Caco-2 (cell line): ENCODE data around the gene SLC38A5. TPM values are rescaled to one million over a fixed set of nuclear protein-coding genes. Genes with fewer than 3 reads are reported as not detected.

Experiments
- BruUV-seq: library from RNA; stranded (reverse); fragments of 400-500 nt; replicated peaks from 2 replicates; lab custom pipeline; 2021; lab: Mats Ljungman, UMichigan
- CTCF ChIA-PET: fragments of 300-600 bp; sonication (Branson Sonifier 250); formaldehyde crosslinking; loops from one replicate; lab custom pipeline; 2022; ENCODE audit warnings: antibody characterized with exemption; lab: Charles Lee
- POLR2A ChIA-PET: fragments of 300-600 bp; sonication (Branson Sonifier 250); formaldehyde crosslinking; loops from one replicate; lab custom pipeline; 2022; ENCODE audit warnings: antibody characterized with exemption; lab: Charles Lee
- DNase-seq, 2 experiments: peaks; one replicate each; pipeline versions ENCODE4 v3.0.0 to v3.0.0-alpha.2; 2020 to 2022
- H3K27me3 ChIP-seq: replicated peaks from 2 replicates; pipeline ENCODE4 v1.6.0; 2011; ENCODE audit warnings: low read length; ENCODE audit not compliant: control insufficient read depth, insufficient read depth
- H3K36me3 ChIP-seq: 2 replicates; pipeline ENCODE4 v1.5.1; 2011; ENCODE audit warnings: low read length; ENCODE audit not compliant: control insufficient read depth, insufficient read depth
- H3K4me1 ChIP-seq: fragments of 250-450 bp; sonication (Bioruptor Pico); 2 replicates; pipeline ENCODE4 v1.5.1; 2020; ENCODE audit warnings: mild to moderate bottlenecking
- H3K4me3 ChIP-seq: 2 replicates; pipeline ENCODE4 v1.5.1; 2011; ENCODE audit warnings: low read depth, mild to moderate bottlenecking, control low read depth, low read length
- H3K9me3 ChIP-seq: fragments of 250-450 bp; sonication (Bioruptor Pico); 2 replicates; pipeline ENCODE4 v1.5.1; 2020; ENCODE audit warnings: mild to moderate bottlenecking, moderate library complexity
- H3K27ac Mint-ChIP-seq: one replicate; pipeline ENCODE4 v1.8.0; 2022; ENCODE audit warnings: mixed read lengths; ENCODE audit not compliant: unreplicated experiment
- H3K27me3 Mint-ChIP-seq: one replicate; pipeline ENCODE4 v1.8.0; 2022; ENCODE audit warnings: mixed read lengths; ENCODE audit not compliant: insufficient read depth, unreplicated experiment
- H3K36me3 Mint-ChIP-seq: one replicate; pipeline ENCODE4 v1.8.0; 2022; ENCODE audit warnings: mild to moderate bottlenecking, mixed read lengths; ENCODE audit not compliant: insufficient read depth, unreplicated experiment
- H3K4me1 Mint-ChIP-seq: one replicate; pipeline ENCODE4 v1.8.0; 2022; ENCODE audit warnings: low read depth, mixed read lengths; ENCODE audit not compliant: unreplicated experiment
- H3K4me3 Mint-ChIP-seq: one replicate; pipeline ENCODE4 v1.8.0; 2022; ENCODE audit warnings: mild to moderate bottlenecking, moderate library complexity, mixed read lengths; ENCODE audit not compliant: unreplicated experiment
- H3K9me3 Mint-ChIP-seq: one replicate; pipeline ENCODE4 v1.8.0; 2022; ENCODE audit warnings: mixed read lengths; ENCODE audit not compliant: unreplicated experiment
- intact Hi-C: fragments of 100-400 bp; cut with micrococcal nuclease; formaldehyde crosslinking; loops from one replicate; pipeline ENCODE4 v1.10.0; 2022; ENCODE audit not compliant: unreplicated experiment
- total RNA-seq: library from RNA; stranded (reverse); gene quantifications from 2 replicates; pipeline ENCODE4 v1.2.3, GENCODE V29; 2022
- TF ChIP-seq, protein P1 (sequence below), 2 experiments: fragments of 200-600 bp in 1 of 2; IDR thresholded peaks; 1 replicate in 1 of 2; 2 replicates in 1 of 2; pipeline versions ENCODE4 v1.5.1 to v1.8.0; 2011 to 2022; ENCODE audit warnings: antibody characterized with exemption in 1 of 2, control low read depth in 1 of 2, inconsistent platforms in 1 of 2, low read depth in 1 of 2, low read length in 1 of 2, mild to moderate bottlenecking in 1 of 2, moderate library complexity in 1 of 2; ENCODE audit not compliant: insufficient read depth in 1 of 2, severe bottlenecking in 1 of 2, unreplicated experiment in 1 of 2

The SLC38A5 gene
- total RNA-seq, 1 experiment from 2014 or later, result 0.95 TPM

DNA sequence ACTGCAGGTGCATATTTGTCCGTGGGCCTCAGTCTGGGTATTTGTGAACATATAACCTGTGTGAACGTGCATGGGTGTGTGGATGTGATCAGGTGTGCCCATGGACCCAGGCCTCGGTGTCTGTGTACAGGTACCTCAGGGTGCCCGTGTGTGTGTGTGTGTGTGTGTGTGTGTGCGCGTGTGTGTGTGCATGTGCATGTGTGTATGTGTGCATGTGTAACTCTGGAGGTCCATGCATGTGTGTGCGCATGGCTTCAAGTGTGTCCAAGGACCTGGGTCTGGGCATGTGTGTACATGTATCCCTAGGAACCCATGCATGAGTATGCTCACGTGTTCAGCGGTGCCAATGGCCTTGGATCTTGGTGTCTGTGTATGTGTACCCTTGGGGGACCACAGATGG, 21.7 kb upstream of the SLC38A5 start:
- Histone ChIP-seq H3K4me1 (no peaks in the 10 kb centered on the region), H3K9me3 (no peaks in the 10 kb centered on the region), H3K4me3 (no peak overlapping the region), H3K27me3 (no peaks in the 10 kb centered on the region), H3K36me3 (no peaks in the 10 kb centered on the region)
- H3K27ac Mint-ChIP-seq, result no peak overlapping the region
- no peak for DNase-seq
- TF ChIP-seq, protein P1, sequence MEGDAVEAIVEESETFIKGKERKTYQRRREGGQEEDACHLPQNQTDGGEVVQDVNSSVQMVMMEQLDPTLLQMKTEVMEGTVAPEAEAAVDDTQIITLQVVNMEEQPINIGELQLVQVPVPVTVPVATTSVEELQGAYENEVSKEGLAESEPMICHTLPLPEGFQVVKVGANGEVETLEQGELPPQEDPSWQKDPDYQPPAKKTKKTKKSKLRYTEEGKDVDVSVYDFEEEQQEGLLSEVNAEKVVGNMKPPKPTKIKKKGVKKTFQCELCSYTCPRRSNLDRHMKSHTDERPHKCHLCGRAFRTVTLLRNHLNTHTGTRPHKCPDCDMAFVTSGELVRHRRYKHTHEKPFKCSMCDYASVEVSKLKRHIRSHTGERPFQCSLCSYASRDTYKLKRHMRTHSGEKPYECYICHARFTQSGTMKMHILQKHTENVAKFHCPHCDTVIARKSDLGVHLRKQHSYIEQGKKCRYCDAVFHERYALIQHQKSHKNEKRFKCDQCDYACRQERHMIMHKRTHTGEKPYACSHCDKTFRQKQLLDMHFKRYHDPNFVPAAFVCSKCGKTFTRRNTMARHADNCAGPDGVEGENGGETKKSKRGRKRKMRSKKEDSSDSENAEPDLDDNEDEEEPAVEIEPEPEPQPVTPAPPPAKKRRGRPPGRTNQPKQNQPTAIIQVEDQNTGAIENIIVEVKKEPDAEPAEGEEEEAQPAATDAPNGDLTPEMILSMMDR (IDR thresholded peaks at IDR 0.05; ENCODE audit: insufficient read depth in 1 of 2, low read depth in 1 of 2, low read length in 1 of 2, severe bottlenecking in 1 of 2, unreplicated experiment in 1 of 2), result no peak
- ChIA-PET CTCF (no interaction called here), POLR2A (no interaction called here)
- BruUV-seq, result no TSS peak
- intact Hi-C loops, result no loop called here
- H3K36me3 Mint-ChIP-seq, result no peaks in the 10 kb centered on the region
- H3K4me3 Mint-ChIP-seq, result no peak overlapping the region
- H3K27me3 Mint-ChIP-seq, result no peaks in the 10 kb centered on the region
- H3K9me3 Mint-ChIP-seq, result no peaks in the 10 kb centered on the region
- H3K4me1 Mint-ChIP-seq, result peaks cover 6% of the 10 kb centered on the region

- Mint-ChIP-seq H3K9me3 (no peaks in the 10 kb centered on the region), H3K36me3 (no peaks in the 10 kb centered on the region), H3K4me1 (peaks cover 6% of the 10 kb centered on the region), H3K27me3 (no peaks in the 10 kb centered on the region), H3K4me3 (no peak overlapping the region), H3K27ac (no peak overlapping the region)
- H3K36me3 ChIP-seq, result no peaks in the 10 kb centered on the region
- no TSS peak for BruUV-seq
- no peak for DNase-seq
- H3K27me3 ChIP-seq, result no peaks in the 10 kb centered on the region
- intact Hi-C loops, result no loop called here
- no peaks in the 10 kb centered on the region for H3K9me3 ChIP-seq
- POLR2A ChIA-PET, result no interaction called here
- CTCF ChIA-PET, result no interaction called here
- H3K4me3 ChIP-seq, result no peak overlapping the region
- no peaks in the 10 kb centered on the region for H3K4me1 ChIP-seq
- TF ChIP-seq, protein P1 (IDR thresholded peaks at IDR 0.05; ENCODE audit: insufficient read depth in 1 of 2, low read depth in 1 of 2, low read length in 1 of 2, severe bottlenecking in 1 of 2, unreplicated experiment in 1 of 2), result no peak
Measured at GRCh38 chrX:48490661-48491060, 20.6 kb upstream of the SLC38A5 start.

DNA sequence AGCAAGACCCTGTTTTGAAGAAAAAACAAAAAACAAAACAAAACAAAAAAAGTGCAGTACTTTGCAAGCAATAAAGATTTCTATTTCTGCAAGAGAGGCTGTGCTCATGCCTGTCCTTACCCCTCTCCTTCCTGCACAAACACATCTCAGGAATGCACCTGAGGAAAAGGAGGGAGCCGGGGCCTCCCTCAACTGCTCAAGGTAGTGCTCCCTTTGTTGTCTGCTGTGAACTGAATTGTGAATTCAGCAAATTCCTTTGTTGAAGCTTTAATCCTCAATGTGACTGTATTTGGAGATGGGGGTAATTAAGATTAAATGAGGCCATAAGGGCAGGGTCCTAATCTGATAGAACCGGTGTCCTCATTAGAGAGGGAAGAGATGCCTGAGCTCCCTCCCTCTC, 19.8 kb upstream of the SLC38A5 start:
- Mint-ChIP-seq H3K9me3 (no peaks in the 10 kb centered on the region), H3K36me3 (no peaks in the 10 kb centered on the region), H3K27ac (no peak overlapping the region), H3K4me3 (no peak overlapping the region), H3K4me1 (peaks cover 6% of the 10 kb centered on the region), H3K27me3 (no peaks in the 10 kb centered on the region)
- intact Hi-C loops, result no loop called here
- no peaks in the 10 kb centered on the region for H3K4me1 ChIP-seq
- no peak for DNase-seq
- H3K4me3 ChIP-seq, result no peak overlapping the region
- CTCF ChIA-PET, result no interaction called here
- BruUV-seq, result no TSS peak
- no peaks in the 10 kb centered on the region for H3K36me3 ChIP-seq
- no peaks in the 10 kb centered on the region for H3K9me3 ChIP-seq
- no peaks in the 10 kb centered on the region for H3K27me3 ChIP-seq
- TF ChIP-seq, protein P1 (IDR thresholded peaks at IDR 0.05; ENCODE audit: insufficient read depth in 1 of 2, low read depth in 1 of 2, low read length in 1 of 2, severe bottlenecking in 1 of 2, unreplicated experiment in 1 of 2), result no peak
- POLR2A ChIA-PET, result no interaction called here
